Glutamatergic neuron (in vitro differentiated cells): ENCODE results near the gene DLG2. TPM values are rescaled to one million over a fixed set of nuclear protein-coding genes. Genes with fewer than 3 reads are reported as not detected.
A peak's percentile ranks its signal among the peaks of the same experiment; 100 is the strongest.
"Not testable (repeated sequence)": the region's sequence is repeated elsewhere in the genome, so short reads cannot be mapped to it uniquely, and the experiment has no call there.

Experiments used
- DNase-seq: peaks from one replicate; pipeline ENCODE4 v3.0.0; 2022
- H3K27ac Mint-ChIP-seq: one replicate; pipeline ENCODE4 v1.8.0; 2020; ENCODE audit warnings: mild to moderate bottlenecking, mixed read lengths, inconsistent platforms; ENCODE audit not compliant: unreplicated experiment
- H3K27me3 Mint-ChIP-seq: one replicate; pipeline ENCODE4 v1.8.0; 2020; ENCODE audit warnings: mild to moderate bottlenecking, moderate library complexity, mixed read lengths, inconsistent platforms; ENCODE audit not compliant: unreplicated experiment
- H3K36me3 Mint-ChIP-seq: one replicate; pipeline ENCODE4 v1.8.0; 2020; ENCODE audit warnings: mild to moderate bottlenecking, mixed read lengths, inconsistent platforms; ENCODE audit not compliant: unreplicated experiment
- H3K4me1 Mint-ChIP-seq: one replicate; pipeline ENCODE4 v1.8.0; 2020; ENCODE audit warnings: mild to moderate bottlenecking, low read depth, mixed read lengths, inconsistent platforms; ENCODE audit not compliant: unreplicated experiment
- H3K4me3 Mint-ChIP-seq: one replicate; pipeline ENCODE4 v1.8.0; 2020; ENCODE audit warnings: mild to moderate bottlenecking, mixed read lengths, inconsistent platforms; ENCODE audit not compliant: unreplicated experiment
- H3K9me3 Mint-ChIP-seq: one replicate; pipeline ENCODE4 v1.8.0; 2020; ENCODE audit warnings: mild to moderate bottlenecking, moderate library complexity, mixed read lengths, inconsistent platforms; ENCODE audit not compliant: unreplicated experiment
- long read RNA-seq: library from polyadenylated mRNA; unstranded; transcript quantifications from one replicate; pipeline ENCODE4 v2.0.0, GENCODE V29; 2020; ENCODE audit not compliant: unreplicated experiment
- total RNA-seq: library from RNA; stranded (reverse); fragmentation: NEBNext Ultra II Directional; extraction: Animal tissue kit (Norgen Biotek cat#: 25700); gene quantifications from one replicate; pipeline ENCODE4 v1.2.1, GENCODE V29; 2021; ENCODE audit not compliant: unreplicated experiment
- TF ChIP-seq, protein P1 (sequence below): fragments of 200-600 bp; sonication (generic); IDR thresholded peaks from one replicate; pipeline ENCODE4 v1.5.0; 2021; ENCODE audit not compliant: partially characterized antibody, unreplicated experiment

Gene DLG2
- total RNA-seq = 2.9 TPM
- long read RNA-seq, partial matches to known transcripts = 0 of 4 reads
- long read RNA-seq, other reads (novel, unspliced or antisense) = 4 of 4 reads

DNA sequence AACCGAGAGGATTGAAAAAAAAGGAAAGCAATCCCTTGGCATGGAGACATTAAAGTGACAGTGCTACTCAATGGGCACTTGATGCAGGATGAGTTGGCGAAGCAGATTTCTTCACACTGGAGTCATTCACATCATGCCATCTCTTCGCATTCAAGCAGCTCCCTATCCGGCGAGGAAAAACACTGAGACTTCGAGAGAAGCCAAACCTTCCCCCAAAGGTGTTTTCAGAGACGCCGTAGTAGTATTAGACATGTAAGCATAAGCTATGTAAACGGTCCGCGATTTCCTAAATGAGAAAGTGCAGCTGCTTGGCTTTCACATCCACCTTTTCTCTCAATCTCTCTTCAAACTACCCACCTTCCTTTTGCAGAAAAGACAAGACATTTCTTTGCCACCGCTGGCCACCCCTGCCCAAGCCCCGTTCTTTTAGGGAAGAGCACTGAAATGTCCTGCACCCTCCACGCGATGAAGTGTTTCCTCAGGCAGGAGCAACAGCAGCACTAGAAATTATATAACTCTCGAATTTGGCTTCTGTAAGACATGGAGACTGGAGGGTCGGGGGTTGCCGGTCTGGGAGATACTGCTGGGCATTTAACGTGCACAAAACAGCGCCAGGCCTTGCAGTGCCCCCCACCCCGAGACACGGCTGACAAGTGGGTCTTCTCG, at the start of gene DLG2:
Gene DLG2 (minus strand): TSS at position 13 of the 666 bp plus-strand sequence.
- Mint-ChIP-seq H3K36me3 (no peaks in the 10 kb centered on the region), H3K4me1 (peaks cover 7% of the 10 kb centered on the region), H3K4me3 (peak within 1 kb of the TSS; percentile 99), H3K9me3 (peaks cover 2% of the 10 kb centered on the region), H3K27ac (peak within 1 kb of the TSS; percentile 96), H3K27me3 (peaks cover 12% of the 10 kb centered on the region)
- no peak for DNase-seq
- TF ChIP-seq, protein P1, sequence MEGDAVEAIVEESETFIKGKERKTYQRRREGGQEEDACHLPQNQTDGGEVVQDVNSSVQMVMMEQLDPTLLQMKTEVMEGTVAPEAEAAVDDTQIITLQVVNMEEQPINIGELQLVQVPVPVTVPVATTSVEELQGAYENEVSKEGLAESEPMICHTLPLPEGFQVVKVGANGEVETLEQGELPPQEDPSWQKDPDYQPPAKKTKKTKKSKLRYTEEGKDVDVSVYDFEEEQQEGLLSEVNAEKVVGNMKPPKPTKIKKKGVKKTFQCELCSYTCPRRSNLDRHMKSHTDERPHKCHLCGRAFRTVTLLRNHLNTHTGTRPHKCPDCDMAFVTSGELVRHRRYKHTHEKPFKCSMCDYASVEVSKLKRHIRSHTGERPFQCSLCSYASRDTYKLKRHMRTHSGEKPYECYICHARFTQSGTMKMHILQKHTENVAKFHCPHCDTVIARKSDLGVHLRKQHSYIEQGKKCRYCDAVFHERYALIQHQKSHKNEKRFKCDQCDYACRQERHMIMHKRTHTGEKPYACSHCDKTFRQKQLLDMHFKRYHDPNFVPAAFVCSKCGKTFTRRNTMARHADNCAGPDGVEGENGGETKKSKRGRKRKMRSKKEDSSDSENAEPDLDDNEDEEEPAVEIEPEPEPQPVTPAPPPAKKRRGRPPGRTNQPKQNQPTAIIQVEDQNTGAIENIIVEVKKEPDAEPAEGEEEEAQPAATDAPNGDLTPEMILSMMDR = no peak

DNA sequence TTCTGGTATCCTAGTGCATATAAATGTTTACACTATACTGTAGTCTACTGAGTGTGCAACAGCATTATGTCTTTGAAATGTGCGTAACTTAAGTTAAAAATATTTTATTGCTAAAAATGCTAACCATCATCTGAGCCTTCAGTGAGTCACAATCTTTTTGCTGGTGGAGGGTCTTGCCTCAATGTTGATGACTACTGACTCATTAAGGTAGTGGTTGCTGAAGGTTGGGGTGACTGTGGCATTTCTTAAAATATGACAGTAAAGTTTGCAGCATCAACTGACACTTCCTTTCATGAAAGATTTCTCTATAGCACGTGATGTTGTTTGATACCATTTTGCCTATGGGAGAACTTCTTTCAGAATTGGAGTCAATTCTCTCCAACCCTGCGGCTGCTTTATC, 46.2 kb upstream of the DLG2 start:
- TF ChIP-seq, protein P1 = no peak
- peaks cover 2% of the 10 kb centered on the region for H3K27me3 Mint-ChIP-seq
- no peaks in the 10 kb centered on the region for H3K36me3 Mint-ChIP-seq
- H3K4me1 Mint-ChIP-seq = no peaks in the 10 kb centered on the region
- no peak overlapping the region for H3K4me3 Mint-ChIP-seq
- H3K9me3 Mint-ChIP-seq = no peaks in the 10 kb centered on the region
- no peak for DNase-seq
- no peak overlapping the region for H3K27ac Mint-ChIP-seq

DNA sequence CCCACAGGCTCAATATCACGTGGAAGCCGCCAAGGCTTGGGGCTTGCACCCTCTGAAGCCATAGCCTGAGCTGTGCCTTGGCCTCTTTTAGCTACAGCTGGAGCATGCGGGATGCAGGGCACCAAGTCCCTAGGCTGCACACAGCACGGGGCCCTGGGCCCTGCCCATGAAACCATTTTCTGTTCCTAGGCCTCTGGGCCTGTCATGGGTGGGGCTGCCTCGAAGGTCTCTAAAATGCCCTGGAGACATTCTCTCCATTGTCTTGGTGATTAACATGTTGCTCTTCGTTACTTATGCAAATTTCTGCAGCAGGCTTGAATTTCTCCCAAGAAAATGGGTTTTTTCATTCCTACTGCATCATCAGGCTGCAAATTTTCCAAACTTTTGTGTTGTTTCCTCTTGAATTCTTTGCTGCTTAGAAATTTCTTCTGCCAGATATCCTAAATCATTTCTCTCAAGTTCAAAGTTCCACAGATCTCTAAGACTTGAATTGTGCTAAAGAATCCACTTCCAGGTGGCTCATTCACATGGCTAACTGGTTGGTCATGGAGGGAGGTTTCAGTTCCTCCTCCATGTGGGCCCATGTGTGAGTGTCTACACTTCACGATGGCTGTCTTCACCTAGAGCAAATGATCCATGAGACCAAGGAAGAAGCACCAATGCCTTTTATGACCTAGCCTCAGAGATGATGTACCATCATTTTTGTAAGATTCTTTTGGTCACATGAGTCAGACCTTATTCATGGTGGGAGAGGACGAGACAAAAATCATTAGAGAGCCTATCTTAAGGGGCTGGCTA, 45.2 kb upstream of the DLG2 start:
- H3K4me3 Mint-ChIP-seq = no peak overlapping the region
- H3K27me3 Mint-ChIP-seq = peaks cover 2% of the 10 kb centered on the region
- DNase-seq = no peak
- no peak overlapping the region for H3K27ac Mint-ChIP-seq
- H3K4me1 Mint-ChIP-seq = no peaks in the 10 kb centered on the region
- TF ChIP-seq, protein P1 = no peak
- no peaks in the 10 kb centered on the region for H3K9me3 Mint-ChIP-seq
- H3K36me3 Mint-ChIP-seq = no peaks in the 10 kb centered on the region

DNA sequence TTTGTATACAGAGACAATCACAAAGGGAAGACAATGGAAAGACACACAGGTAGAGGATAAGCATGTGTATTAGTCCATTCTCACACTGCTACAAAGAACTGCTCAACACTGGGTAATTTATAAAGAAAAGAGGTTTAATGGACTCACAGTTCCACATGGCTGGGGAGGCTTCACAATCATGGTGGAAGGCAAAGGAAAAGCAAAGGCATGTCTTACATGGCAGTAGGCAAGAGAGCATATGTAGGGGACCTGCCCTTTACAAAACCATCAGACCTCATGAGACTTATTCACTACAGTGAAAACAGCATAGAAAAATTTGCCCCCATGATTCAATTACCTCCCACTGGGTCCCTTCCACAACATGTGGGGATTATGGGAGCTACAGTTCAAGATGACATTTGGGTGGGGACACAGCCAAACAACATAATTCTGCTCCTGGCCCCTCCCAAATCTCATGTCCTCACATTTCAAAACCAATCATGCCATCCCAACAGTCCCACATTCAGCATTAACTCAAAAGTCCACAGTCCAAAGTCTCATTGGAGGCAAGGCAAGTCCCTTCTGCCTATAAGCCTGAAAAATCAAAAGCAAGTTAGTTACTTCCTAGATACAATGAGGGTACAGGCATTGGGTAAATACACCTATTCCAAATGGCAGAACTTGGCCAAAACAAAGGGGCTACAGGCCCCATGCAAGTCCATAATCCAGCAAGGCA, 44.0 kb upstream of the DLG2 start:
- H3K27me3 Mint-ChIP-seq, H3K36me3 Mint-ChIP-seq, H3K9me3 Mint-ChIP-seq, H3K4me3 Mint-ChIP-seq, H3K27ac Mint-ChIP-seq, DNase-seq, H3K4me1 Mint-ChIP-seq: not testable (repeated sequence)

DNA sequence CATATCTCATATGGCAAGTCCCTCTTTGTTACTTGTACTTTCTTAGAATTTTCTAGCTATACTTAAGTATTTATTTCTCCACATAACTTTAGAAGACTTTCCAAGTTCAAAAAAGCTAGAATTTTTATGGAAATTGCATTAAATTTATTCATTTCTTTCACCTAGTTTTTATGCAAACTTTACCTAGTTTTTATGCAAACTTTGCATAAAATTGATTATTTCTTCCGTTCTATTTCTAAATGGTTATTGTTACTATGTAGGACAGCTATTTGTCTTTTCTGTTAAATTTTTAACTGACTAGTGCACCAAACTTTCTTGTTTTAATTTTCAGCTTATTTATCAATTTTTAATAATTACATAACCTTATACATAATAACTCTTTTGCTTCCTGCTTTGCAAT, 41.0 kb upstream of the DLG2 start:
- TF ChIP-seq, protein P1 = no peak
- H3K27me3 Mint-ChIP-seq = peaks cover 10% of the 10 kb centered on the region
- no peak for DNase-seq
- H3K27ac Mint-ChIP-seq = no peak overlapping the region
- H3K9me3 Mint-ChIP-seq = peaks cover 14% of the 10 kb centered on the region
- no peaks in the 10 kb centered on the region for H3K36me3 Mint-ChIP-seq
- H3K4me1 Mint-ChIP-seq = no peaks in the 10 kb centered on the region
- no peak overlapping the region for H3K4me3 Mint-ChIP-seq
